H9 (cell line): ENCODE data around the gene QSOX1. TPM values are rescaled to one million over a fixed set of nuclear protein-coding genes. Genes with fewer than 3 reads are reported as not detected.

Experiments used
- DNase-seq: peaks from one replicate; pipeline ENCODE4 v3.0.0-alpha.2; 2017
- H2AFZ ChIP-seq: one replicate; pipeline ENCODE4 v1.6.1; 2013; ENCODE audit warnings: mild to moderate bottlenecking, low read length, control low read depth, moderate library complexity
- H2AK5ac ChIP-seq: 2 replicates; pipeline ENCODE4 v1.6.1; 2013; ENCODE audit warnings: low read length, control low read depth, mixed read lengths; ENCODE audit not compliant: insufficient read length
- H2BK120ac ChIP-seq: one replicate; pipeline ENCODE4 v1.6.1; 2013; ENCODE audit warnings: low read depth, mild to moderate bottlenecking, low read length, control low read depth, inconsistent platforms; ENCODE audit not compliant: poor library complexity, severe bottlenecking
- H2BK12ac ChIP-seq: 2 replicates; pipeline ENCODE4 v1.6.1; 2013; ENCODE audit warnings: low read length, control low read depth, mixed read lengths, low read depth; ENCODE audit not compliant: insufficient read length
- H2BK15ac ChIP-seq: 2 replicates; pipeline ENCODE4 v1.6.1; 2013; ENCODE audit warnings: low read depth, low read length, control low read depth
- H2BK20ac ChIP-seq: one replicate; pipeline ENCODE4 v1.6.1; 2013; ENCODE audit warnings: low read depth, mild to moderate bottlenecking, low read length, control low read depth, inconsistent platforms; ENCODE audit not compliant: poor library complexity, severe bottlenecking
- H2BK5ac ChIP-seq: 2 replicates; pipeline ENCODE4 v1.6.1; 2013; ENCODE audit warnings: low read length, control low read depth, mixed read lengths; ENCODE audit not compliant: insufficient read length
- H3K14ac ChIP-seq: 2 replicates; pipeline ENCODE4 v1.6.1; 2013; ENCODE audit warnings: low read length, control low read depth; ENCODE audit not compliant: insufficient read depth
- H3K18ac ChIP-seq: 2 replicates; pipeline ENCODE4 v1.6.1; 2013; ENCODE audit warnings: low read depth, mild to moderate bottlenecking, mixed read lengths, low read length, control low read depth; ENCODE audit not compliant: insufficient read length
- H3K23ac ChIP-seq: 2 replicates; pipeline ENCODE4 v1.6.1; 2013; ENCODE audit warnings: low read length, control low read depth, mixed read lengths, low read depth; ENCODE audit not compliant: insufficient read length
- H3K23me2 ChIP-seq: 2 replicates; pipeline ENCODE4 v1.6.1; 2013; ENCODE audit warnings: low read depth, mild to moderate bottlenecking, mixed read lengths, low read length, control low read depth; ENCODE audit not compliant: insufficient read length, poor library complexity, severe bottlenecking
- H3K27ac ChIP-seq: 2 replicates; pipeline ENCODE4 v1.5.1; 2013; ENCODE audit warnings: low read length, control low read depth, mixed read lengths, low read depth; ENCODE audit not compliant: insufficient read length
- H3K27me3 ChIP-seq: 2 replicates; pipeline ENCODE4 v1.6.1; 2013; ENCODE audit warnings: low read length, control low read depth, inconsistent platforms; ENCODE audit not compliant: insufficient read depth
- H3K4ac ChIP-seq: 2 replicates; pipeline ENCODE4 v1.6.1; 2013; ENCODE audit warnings: low read depth, mild to moderate bottlenecking, control low read depth, inconsistent platforms, low read length, moderate library complexity
- H3K4me1 ChIP-seq: 2 replicates; pipeline ENCODE4 v1.6.1; 2013; ENCODE audit warnings: low read length, control low read depth, inconsistent platforms; ENCODE audit not compliant: insufficient read depth
- H3K4me2 ChIP-seq: 2 replicates; pipeline ENCODE4 v1.6.1; 2013; ENCODE audit warnings: low read length, control low read depth, mixed read lengths; ENCODE audit not compliant: insufficient read length, insufficient read depth
- H3K56ac ChIP-seq: 2 replicates; pipeline ENCODE4 v1.6.1; 2013; ENCODE audit warnings: low read depth, mild to moderate bottlenecking, mixed read lengths, low read length, control low read depth; ENCODE audit not compliant: insufficient read length
- H3K79me1 ChIP-seq: 2 replicates; pipeline ENCODE4 v1.6.1; 2013; ENCODE audit warnings: low read depth, mild to moderate bottlenecking, moderate library complexity, low read length, control low read depth, inconsistent platforms; ENCODE audit not compliant: insufficient read depth, poor library complexity, severe bottlenecking
- H3K79me2 ChIP-seq: 2 replicates; pipeline ENCODE4 v1.6.1; 2013; ENCODE audit warnings: low read length, control low read depth, inconsistent platforms; ENCODE audit not compliant: insufficient read depth
- H3K9ac ChIP-seq: 2 replicates; pipeline ENCODE4 v1.6.1; 2013; ENCODE audit warnings: low read length, control low read depth, mixed read lengths; ENCODE audit not compliant: insufficient read length; ENCODE audit errors: extremely low read depth
- H3K9me3 ChIP-seq: one replicate; pipeline ENCODE4 v1.6.1; 2013; ENCODE audit warnings: low read depth, low read length, inconsistent platforms; ENCODE audit not compliant: control insufficient read depth
- H3T11ph ChIP-seq: one replicate; pipeline ENCODE4 v1.6.1; 2013; ENCODE audit warnings: mild to moderate bottlenecking, low read length, control low read depth, inconsistent platforms
- H4K20me1 ChIP-seq: one replicate; pipeline ENCODE4 v1.6.1; 2013; ENCODE audit not compliant: control insufficient read depth, insufficient read length, insufficient read depth
- H4K5ac ChIP-seq: 2 replicates; pipeline ENCODE4 v1.6.1; 2013; ENCODE audit warnings: low read depth, mild to moderate bottlenecking, mixed read lengths, low read length, control low read depth; ENCODE audit not compliant: insufficient read length
- H4K8ac ChIP-seq: replicated peaks from 2 replicates; pipeline ENCODE4 v1.6.1; 2013; ENCODE audit warnings: low read length, control low read depth, mixed read lengths, low read depth; ENCODE audit not compliant: insufficient read length
- H4K91ac ChIP-seq: 2 replicates; pipeline ENCODE4 v1.6.1; 2013; ENCODE audit warnings: low read depth, mild to moderate bottlenecking, moderate library complexity, mixed read lengths, low read length, control low read depth; ENCODE audit not compliant: insufficient read length
- H3K27ac Mint-ChIP-seq, 3 experiments: 2 replicates in 2 of 3; 3 replicates in 1 of 3; pipeline ENCODE4 v1.8.0; 2020 to 2021; ENCODE audit warnings: mixed read lengths in 3 of 3, mild to moderate bottlenecking in 1 of 3, moderate library complexity in 1 of 3
- H3K27me3 Mint-ChIP-seq: 2 replicates; pipeline ENCODE4 v1.8.0; 2021; ENCODE audit warnings: low read depth, mild to moderate bottlenecking, moderate library complexity, mixed read lengths
- H3K36me3 Mint-ChIP-seq, 3 experiments: 2 replicates in 2 of 3; 3 replicates in 1 of 3; pipeline ENCODE4 v1.8.0; 2020 to 2021; ENCODE audit warnings: low read depth in 3 of 3, mixed read lengths in 3 of 3; ENCODE audit not compliant: insufficient read depth in 1 of 3
- H3K4me1 Mint-ChIP-seq, 2 experiments: 2 replicates each; pipeline ENCODE4 v1.8.0; 2020; ENCODE audit warnings: mixed read lengths in 2 of 2
- H3K4me3 Mint-ChIP-seq, 2 experiments: 2 replicates in 1 of 2; 3 replicates in 1 of 2; pipeline ENCODE4 v1.8.0; 2020 to 2021; ENCODE audit warnings: mild to moderate bottlenecking in 2 of 2, mixed read lengths in 2 of 2, moderate library complexity in 1 of 2
- H3K9me3 Mint-ChIP-seq, 2 experiments: 2 replicates in 1 of 2; 3 replicates in 1 of 2; pipeline ENCODE4 v1.8.0; 2020; ENCODE audit warnings: mild to moderate bottlenecking in 2 of 2, mixed read lengths in 2 of 2, moderate library complexity in 1 of 2
- WGBS: extraction: QIAGEN DNeasy Blood & Tissue Kit; methylation state at CpG from one replicate; pipeline ENCODE4 v1.1.7; 2013; ENCODE audit warnings: missing lambda C conversion rate, low lambda C conversion rate, mixed read lengths; ENCODE audit not compliant: insufficient read length; ENCODE audit errors: extremely low coverage; 5-methylcytosine and 5-hydroxymethylcytosine counted together
- total RNA-seq: library from RNA; stranded (reverse); gene quantifications from 2 replicates; pipeline ENCODE4 v1.2.1, GENCODE V29; 2021
- TF ChIP-seq, protein P1 (sequence below): fragments of 200-600 bp; sonication (generic); conservative IDR thresholded peaks from 3 replicates; pipeline ENCODE4 v1.8.0; 2021; ENCODE audit warnings: antibody characterized with exemption, mild to moderate bottlenecking

The QSOX1 gene
- total RNA-seq, 1 experiment from 2014 or later = 79.2 TPM

DNA sequence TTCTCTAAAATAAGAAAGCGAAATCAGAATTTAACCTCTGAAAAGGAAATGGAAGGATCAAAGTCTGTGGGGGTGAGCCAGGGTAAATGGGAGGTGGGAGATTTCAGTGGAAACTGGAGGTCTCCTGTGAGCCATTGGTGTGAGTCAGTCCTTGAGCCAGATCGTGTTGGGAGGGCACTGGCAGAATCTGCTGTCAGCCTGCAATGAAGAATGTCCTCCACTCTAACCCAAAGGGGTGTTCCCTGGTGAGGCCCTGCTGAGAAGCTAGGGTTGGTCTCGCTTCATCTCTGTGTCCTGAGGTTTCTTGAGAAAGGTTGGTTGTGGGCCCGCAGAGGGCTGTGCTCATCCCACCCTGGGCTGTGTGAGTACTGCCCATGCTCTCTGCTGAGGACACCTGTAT lies 2.4 kb downstream of the QSOX1 start:
- Mint-ChIP-seq H3K27me3 (peaks cover 21% of the 10 kb centered on the region), H3K27ac (no peak overlapping the region), H3K4me3 (no peak overlapping the region; a peak in 1 of 5 replicates), H3K36me3 (no peaks in the 10 kb centered on the region; a peak in 1 of 7 replicates), H3K9me3 (no peaks in the 10 kb centered on the region), H3K4me1 (peaks cover 38 to 50% of the 10 kb centered on the region in 2 experiments)
- Histone ChIP-seq H4K8ac (no peak overlapping the region), H3K4me2 (no peak overlapping the region), H3K14ac (no peak overlapping the region), H2BK12ac (no peak overlapping the region), H3T11ph (no peak overlapping the region), H3K23ac (no peak overlapping the region), H3K27me3 (no peaks in the 10 kb centered on the region; the same call in 1 of the 2 replicates), H3K56ac (no peak overlapping the region), H2BK120ac (no peak overlapping the region), H4K20me1 (no peaks in the 10 kb centered on the region), H2BK5ac (no peak overlapping the region), H3K9ac (no peak overlapping the region), H2BK15ac (no peak overlapping the region), H3K79me2 (peaks cover 3% of the 10 kb centered on the region; the same call in 1 of the 2 replicates), H3K79me1 (no peaks in the 10 kb centered on the region), H3K27ac (no peak overlapping the region), H2AK5ac (no peak overlapping the region), H3K9me3 (no peaks in the 10 kb centered on the region), H2AFZ (no peak overlapping the region), H3K23me2 (peaks cover 8% of the 10 kb centered on the region), H2BK20ac (no peak overlapping the region), H4K5ac (no peak overlapping the region), H3K4me1 (peaks cover 3% of the 10 kb centered on the region; the same call in 1 of the 2 replicates), H3K18ac (no peak overlapping the region), H4K91ac (no peak overlapping the region), H3K4ac (no peak overlapping the region)
- WGBS = no CpG with 5 or more reads among the region's 4 CpGs
- no peak for DNase-seq
- TF ChIP-seq, protein P1, sequence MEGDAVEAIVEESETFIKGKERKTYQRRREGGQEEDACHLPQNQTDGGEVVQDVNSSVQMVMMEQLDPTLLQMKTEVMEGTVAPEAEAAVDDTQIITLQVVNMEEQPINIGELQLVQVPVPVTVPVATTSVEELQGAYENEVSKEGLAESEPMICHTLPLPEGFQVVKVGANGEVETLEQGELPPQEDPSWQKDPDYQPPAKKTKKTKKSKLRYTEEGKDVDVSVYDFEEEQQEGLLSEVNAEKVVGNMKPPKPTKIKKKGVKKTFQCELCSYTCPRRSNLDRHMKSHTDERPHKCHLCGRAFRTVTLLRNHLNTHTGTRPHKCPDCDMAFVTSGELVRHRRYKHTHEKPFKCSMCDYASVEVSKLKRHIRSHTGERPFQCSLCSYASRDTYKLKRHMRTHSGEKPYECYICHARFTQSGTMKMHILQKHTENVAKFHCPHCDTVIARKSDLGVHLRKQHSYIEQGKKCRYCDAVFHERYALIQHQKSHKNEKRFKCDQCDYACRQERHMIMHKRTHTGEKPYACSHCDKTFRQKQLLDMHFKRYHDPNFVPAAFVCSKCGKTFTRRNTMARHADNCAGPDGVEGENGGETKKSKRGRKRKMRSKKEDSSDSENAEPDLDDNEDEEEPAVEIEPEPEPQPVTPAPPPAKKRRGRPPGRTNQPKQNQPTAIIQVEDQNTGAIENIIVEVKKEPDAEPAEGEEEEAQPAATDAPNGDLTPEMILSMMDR = no peak
